B cell (primary cell): ENCODE results near the gene LNX1. TPM values are rescaled to one million over a fixed set of nuclear protein-coding genes. Genes with fewer than 3 reads are reported as not detected.

Experiments used
- ATAC-seq: fragments of 200-7000 bp; cut with Tn5 transposase; one replicate; pipeline ENCODE4 v1.10.0; 2021; ENCODE audit warnings: low read depth, mild to moderate bottlenecking, moderate number of reproducible peaks, moderate library complexity
- CTCF ChIA-PET: fragments of 350-600 bp; sonication (Branson Sonifier 250); formaldehyde crosslinking; loops from one replicate; lab custom pipeline; 2021; ENCODE audit warnings: antibody characterized with exemption, inconsistent platforms; lab: Charles Lee
- POLR2A ChIA-PET: fragments of 350-600 bp; sonication (Branson Sonifier 250); formaldehyde crosslinking; loops from one replicate; lab custom pipeline; 2021; ENCODE audit warnings: antibody characterized with exemption; lab: Charles Lee
- DNase-seq: peaks from one replicate; pipeline ENCODE4 v3.0.0; 2013
- H2AFZ ChIP-seq: 2 replicates; pipeline ENCODE4 v1.6.1; 2012; ENCODE audit warnings: mild to moderate bottlenecking, low read depth, low read length; ENCODE audit not compliant: insufficient read depth, poor library complexity, severe bottlenecking
- H3K27ac ChIP-seq, 2 donors: 1 replicate in 1 of 2; 2 replicates in 1 of 2; pipeline ENCODE4 v1.5.1; 2012 to 2013; ENCODE audit warnings: low read length in 2 of 2, mild to moderate bottlenecking in 2 of 2, moderate library complexity in 1 of 2
- H3K27me3 ChIP-seq, 4 experiments: fragments of 200-600 bp in 1 of 4; sonication (generic) in 1 of 4; replicated peaks in 1 of 4; 1 replicate in 2 of 4; 2 replicates in 2 of 4; pipeline versions ENCODE4 v1.6.1 to v1.7.0; 2013 to 2016; ENCODE audit warnings: low read length in 3 of 4, mild to moderate bottlenecking in 2 of 4, mixed read lengths in 1 of 4, moderate library complexity in 1 of 4; ENCODE audit not compliant: insufficient read depth in 4 of 4, control insufficient read depth in 3 of 4; ENCODE audit errors: control extremely low read depth in 1 of 4
- H3K36me3 ChIP-seq, 2 experiments: replicated peaks in 1 of 2; 1 replicate in 1 of 2; 2 replicates in 1 of 2; pipeline versions ENCODE4 v1.6.1 to v1.7.1; 2013; ENCODE audit warnings: low read length in 1 of 2; ENCODE audit not compliant: insufficient read depth in 2 of 2, control insufficient read depth in 1 of 2; ENCODE audit errors: control extremely low read depth in 1 of 2, extremely low read depth in 1 of 2
- H3K4me1 ChIP-seq, 2 donors: fragments of 200-600 bp in 1 of 2; sonication (generic) in 1 of 2; 1 replicate in 1 of 2; 2 replicates in 1 of 2; pipeline versions ENCODE4 v1.5.1 to v1.6.1; 2013 to 2017; ENCODE audit warnings: low read length in 2 of 2; ENCODE audit not compliant: control insufficient read depth in 2 of 2, insufficient read depth in 2 of 2
- H3K4me2 ChIP-seq: replicated peaks from 2 replicates; pipeline ENCODE3; 2012; ENCODE audit warnings: mild to moderate bottlenecking, low read depth, low read length; ENCODE audit not compliant: poor library complexity, severe bottlenecking
- H3K4me3 ChIP-seq, 5 experiments: fragments of 200-600 bp in 1 of 5; sonication (generic) in 1 of 5; 1 replicate in 3 of 5; 2 replicates in 2 of 5; pipeline versions ENCODE4 v1.5.1 to v1.7.0; 2011 to 2016; ENCODE audit warnings: low read length in 4 of 5, mild to moderate bottlenecking in 4 of 5, low read depth in 2 of 5, control low read depth in 1 of 5, moderate library complexity in 1 of 5; ENCODE audit not compliant: insufficient read depth in 1 of 5; ENCODE audit errors: control extremely low read depth in 1 of 5, extremely low read depth in 1 of 5
- H3K79me2 ChIP-seq: fragments of 200-600 bp; sonication (generic); one replicate; pipeline ENCODE4 v1.6.0; 2016; ENCODE audit warnings: low read length; ENCODE audit not compliant: control insufficient read depth, insufficient read depth
- H3K9ac ChIP-seq: fragments of 200-600 bp; sonication (generic); 2 replicates; pipeline ENCODE4 v1.6.1; 2017; ENCODE audit warnings: mild to moderate bottlenecking, low read length, moderate library complexity
- H3K9me3 ChIP-seq, 3 donors: one replicate each; pipeline versions ENCODE4 v1.6.1 to v1.7.1; 2013; ENCODE audit warnings: low read length in 2 of 3; ENCODE audit not compliant: control insufficient read depth in 2 of 3, insufficient read depth in 1 of 3; ENCODE audit errors: control extremely low read depth in 1 of 3
- H4K20me1 ChIP-seq: 2 replicates; pipeline ENCODE4 v1.6.0; 2012; ENCODE audit warnings: mild to moderate bottlenecking, low read length; ENCODE audit not compliant: insufficient read depth, control insufficient read depth, poor library complexity, severe bottlenecking
- H3K27ac Mint-ChIP-seq: one replicate; pipeline ENCODE4 v1.8.0; 2021; ENCODE audit warnings: mixed read lengths
- H3K27me3 Mint-ChIP-seq: one replicate; pipeline ENCODE4 v1.8.0; 2021; ENCODE audit warnings: mixed read lengths
- H3K4me1 Mint-ChIP-seq: one replicate; pipeline ENCODE4 v1.8.0; 2021; ENCODE audit warnings: mixed read lengths
- H3K4me3 Mint-ChIP-seq: one replicate; pipeline ENCODE4 v1.8.0; 2021; ENCODE audit warnings: mixed read lengths
- H3K9me3 Mint-ChIP-seq: one replicate; pipeline ENCODE4 v1.8.0; 2022; ENCODE audit warnings: mixed read lengths; ENCODE audit not compliant: insufficient read depth
- CTCF ChIP-seq: fragments of 200-600 bp; IDR thresholded peaks from one replicate; pipeline ENCODE4 v1.8.0; 2022; ENCODE audit warnings: antibody characterized with exemption, mild to moderate bottlenecking
- EZH2 ChIP-seq: IDR thresholded peaks from 2 replicates; pipeline ENCODE4 v1.6.1; 2012; ENCODE audit warnings: borderline replicate concordance, low read depth, mild to moderate bottlenecking, moderate library complexity, low read length; ENCODE audit not compliant: insufficient read depth, poor library complexity, severe bottlenecking
- WGBS: methylation state at CpG from one replicate; pipeline ENCODE4 v1.1.5; 2013; ENCODE audit warnings: missing lambda C conversion rate; ENCODE audit not compliant: insufficient coverage; 5-methylcytosine and 5-hydroxymethylcytosine counted together
- intact Hi-C: fragments of 100-400 bp; cut with micrococcal nuclease; formaldehyde crosslinking; loops from one replicate; pipeline ENCODE4 v1.10.0; 2022
- polyA plus RNA-seq: library from polyadenylated mRNA; depleted of rRNA; stranded (reverse); fragments of >200 nt; gene quantifications from 2 replicates; pipeline ENCODE4 v1.2.3, GENCODE V29; 2012
- total RNA-seq, 2 donors: library from RNA; stranded (reverse); fragments of 120-200 nt in 1 of 2; gene quantifications; 1 replicate in 1 of 2; 2 replicates in 1 of 2; pipeline versions ENCODE4 v1.2.3 to v1.2.4, GENCODE V29; 2013 to 2022

Gene LNX1
- total and polyA plus RNA-seq, 2 donors (not counting 1 experiment from before 2014, with no cell fraction given): not detected

GRCh38 chr4:53616219-53616618 lies 24.9 kb upstream of the LNX1 start:
- no peak overlapping the region for H2AFZ ChIP-seq
- peaks cover 0 to 2% (median 0%) of the 10 kb centered on the region in 3 donors for H3K9me3 ChIP-seq
- CTCF ChIA-PET: interaction anchor here (0.6 kb wide), 1 partner anchor 498 kb away, joined by 3 read pairs; no protein-coding TSS in a partner anchor
- no peak overlapping the region for H3K27ac ChIP-seq
- H3K27ac Mint-ChIP-seq: no peak overlapping the region
- POLR2A ChIA-PET: no interaction called here
- no peaks in the 10 kb centered on the region for H3K36me3 ChIP-seq
- H3K79me2 ChIP-seq: no peaks in the 10 kb centered on the region
- peaks cover 5% of the 10 kb centered on the region for H3K27me3 Mint-ChIP-seq
- no peak overlapping the region for H3K4me3 ChIP-seq
- no peak for TF ChIP-seq EZH2
- TF ChIP-seq CTCF: no peak
- H3K4me3 Mint-ChIP-seq: no peak overlapping the region
- no peak for ATAC-seq
- H3K4me2 ChIP-seq: no peak overlapping the region
- no peaks in the 10 kb centered on the region for H3K4me1 Mint-ChIP-seq
- WGBS: 100% methylated on average over 2 of the region's 2 CpGs
- no peaks in the 10 kb centered on the region for H3K27me3 ChIP-seq
- H3K4me1 ChIP-seq: no peaks in the 10 kb centered on the region
- intact Hi-C loops: no loop called here
- H3K9me3 Mint-ChIP-seq: peaks cover 3% of the 10 kb centered on the region
- no peaks in the 10 kb centered on the region for H4K20me1 ChIP-seq
- no peak for DNase-seq
- H3K9ac ChIP-seq: no peak overlapping the region

- Histone ChIP-seq H2AFZ (no peak overlapping the region), H3K9ac (no peak overlapping the region), H3K9me3 (peaks cover 0 to 2% (median 0%) of the 10 kb centered on the region in 3 donors), H3K27me3 (no peaks in the 10 kb centered on the region), H3K4me3 (no peak overlapping the region), H3K79me2 (no peaks in the 10 kb centered on the region), H3K4me1 (no peaks in the 10 kb centered on the region), H3K27ac (no peak overlapping the region), H3K4me2 (no peak overlapping the region), H3K36me3 (no peaks in the 10 kb centered on the region), H4K20me1 (no peaks in the 10 kb centered on the region)
- ChIA-PET POLR2A (no interaction called here), CTCF (interaction anchor here (0.5 kb wide), 1 partner anchor 295 kb away, joined by 5 read pairs; no protein-coding TSS in a partner anchor)
- peaks cover 3% of the 10 kb centered on the region for H3K9me3 Mint-ChIP-seq
- whole genome bisulfite sequencing: no CpG with 5 or more reads among the region's 3 CpGs
- H3K27ac Mint-ChIP-seq: no peak overlapping the region
- intact Hi-C loops: no loop called here
- peaks cover 5% of the 10 kb centered on the region for H3K27me3 Mint-ChIP-seq
- H3K4me3 Mint-ChIP-seq: no peak overlapping the region
- H3K4me1 Mint-ChIP-seq: no peaks in the 10 kb centered on the region
- ATAC-seq (no peak), DNase-seq (no peak)
- TF ChIP-seq EZH2: no peak
- TF ChIP-seq CTCF: no peak
Observed at GRCh38 chr4:53614591-53614990, 23.3 kb upstream of the LNX1 start.
